ENCODE measurements around the gene OSBPL1A. TPM values are rescaled to one million over a fixed set of nuclear protein-coding genes. Genes with fewer than 3 reads are reported as not detected.

OSBPL1A gene
- polyA plus RNA-seq, 3 donors from 2014 or later = 0.25 to 2.1 TPM; not detected in 1

DNA sequence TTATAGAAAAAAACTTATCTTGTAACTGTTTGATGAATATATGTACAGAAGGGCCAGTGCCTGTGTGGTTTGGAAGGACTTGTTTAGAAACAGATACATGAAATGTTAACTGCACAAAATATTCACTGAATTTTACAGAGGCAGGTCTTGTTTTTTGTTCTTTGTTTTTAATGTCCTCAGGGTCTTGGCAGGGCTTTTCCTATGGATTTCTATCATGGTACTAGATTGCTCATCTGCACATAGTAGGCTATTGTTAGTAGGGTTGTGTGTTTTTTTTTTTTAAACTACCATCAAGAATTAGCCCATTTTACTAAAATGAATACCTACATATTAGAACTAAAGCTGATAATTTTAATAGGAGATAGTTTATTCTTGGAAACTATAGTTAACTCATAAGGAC lies 255.2 kb downstream of the OSBPL1A start:
- Mint-ChIP-seq H3K36me3 (peaks cover 0 to 3% (median 0%) of the 10 kb centered on the region in 3 donors), H3K27me3 (ENCODE audit: low read depth in 3 of 3) (peaks cover 5 to 33% (median 16%) of the 10 kb centered on the region in 3 donors), H3K4me3 (no peak overlapping the region), H3K9me3 (no peaks in the 10 kb centered on the region), H3K27ac (no peak overlapping the region), H3K4me1 (peaks cover 13 to 21% of the 10 kb centered on the region in 2 donors)
- DNase-seq = no peak

DNA sequence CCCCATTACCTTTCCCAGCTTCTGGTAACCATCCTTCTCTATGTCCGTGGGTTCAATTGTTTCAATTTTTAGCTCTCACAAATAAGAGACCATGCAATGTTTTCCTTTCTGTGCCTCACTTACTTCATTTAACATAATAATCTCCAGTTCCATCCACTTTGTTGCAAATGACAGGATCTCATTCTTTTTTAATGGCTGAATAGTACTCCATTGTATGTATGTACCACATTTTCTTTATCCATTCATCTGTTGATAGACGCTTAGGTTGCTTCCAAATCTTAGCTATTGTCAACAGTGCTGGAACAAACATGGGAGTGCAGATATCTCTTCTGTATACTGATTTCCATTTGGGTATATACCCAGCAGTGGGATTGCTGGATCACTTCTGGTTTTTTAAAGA lies 256.9 kb downstream of the OSBPL1A start:
- peak overlapping the region in 3 of 5 donors; percentile 18 to 55 (median 19) for H3K4me3 Mint-ChIP-seq
- no peak for DNase-seq
- no peak overlapping the region for H3K27ac Mint-ChIP-seq

DNA sequence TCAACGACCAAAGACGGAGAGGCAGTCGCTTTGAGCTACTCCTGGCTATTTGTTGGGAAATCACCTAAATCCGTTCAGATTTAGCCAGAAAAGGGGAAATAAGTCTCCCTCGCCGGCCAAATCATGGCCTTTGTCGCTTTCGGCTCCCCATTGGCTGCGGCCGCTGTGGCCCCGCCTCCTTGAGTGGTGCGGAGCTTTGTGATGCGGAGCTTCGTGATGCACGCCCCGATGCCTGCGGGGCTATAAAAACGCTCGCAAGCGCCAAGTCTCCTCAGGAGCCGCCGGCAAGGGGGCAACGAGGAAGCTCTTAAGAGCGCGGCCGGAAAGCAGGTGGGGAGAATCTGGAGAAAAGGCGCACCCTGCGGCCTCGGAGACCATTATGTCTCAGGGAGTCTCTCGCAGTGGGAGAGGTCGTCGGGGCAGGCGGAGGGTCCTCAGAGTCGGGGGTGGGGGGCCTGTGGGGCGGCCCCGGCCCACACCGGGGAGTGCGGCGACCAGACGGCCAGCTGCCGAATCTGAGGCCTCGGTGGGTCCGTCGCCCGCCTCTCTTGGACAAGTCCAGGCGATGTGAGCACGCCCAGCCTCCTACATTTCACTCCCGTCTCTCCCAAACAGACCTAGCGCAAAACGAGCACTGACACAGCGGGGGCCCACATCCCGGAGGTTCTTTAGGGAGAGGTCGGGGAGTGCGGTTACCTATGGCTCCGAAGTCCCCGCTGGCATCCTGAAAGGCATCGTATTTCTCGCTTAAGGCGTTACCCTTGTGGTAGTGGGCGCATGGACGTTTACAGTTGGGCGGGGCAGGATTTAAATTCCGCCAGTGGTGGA lies 258.6 kb downstream of the OSBPL1A start, which contains the start of gene CABYR:
Gene CABYR (plus strand): TSS at position 274 of the 828 bp plus-strand sequence. CDS start 4,053 bp downstream, outside the sequence.
- Mint-ChIP-seq H3K27ac (peak within 1 kb of the TSS in 2 of 6 donors; percentile 59 to 71), H3K4me1 (peaks cover 16 to 37% of the 10 kb centered on the region in 2 donors), H3K4me3 (peak within 1 kb of the TSS; percentile 86 to 90 (median 88)), H3K36me3 (peaks cover 7 to 12% (median 9%) of the 10 kb centered on the region in 3 donors), H3K27me3 (ENCODE audit: low read depth in 3 of 3) (peaks cover 4 to 28% (median 15%) of the 10 kb centered on the region in 3 donors), H3K9me3 (no peaks in the 10 kb centered on the region)
- DNase-seq = peak; percentile 53 to 64 (median 59)

More for the DNA sequence above, 256.9 kb downstream of the OSBPL1A start:
- Mint-ChIP-seq H3K4me1 (peaks cover 16 to 31% of the 10 kb centered on the region in 2 donors), H3K36me3 (peaks cover 0 to 5% (median 3%) of the 10 kb centered on the region in 3 donors), H3K27me3 (ENCODE audit: low read depth in 3 of 3) (peaks cover 5 to 33% (median 16%) of the 10 kb centered on the region in 3 donors), H3K9me3 (no peaks in the 10 kb centered on the region)

DNA sequence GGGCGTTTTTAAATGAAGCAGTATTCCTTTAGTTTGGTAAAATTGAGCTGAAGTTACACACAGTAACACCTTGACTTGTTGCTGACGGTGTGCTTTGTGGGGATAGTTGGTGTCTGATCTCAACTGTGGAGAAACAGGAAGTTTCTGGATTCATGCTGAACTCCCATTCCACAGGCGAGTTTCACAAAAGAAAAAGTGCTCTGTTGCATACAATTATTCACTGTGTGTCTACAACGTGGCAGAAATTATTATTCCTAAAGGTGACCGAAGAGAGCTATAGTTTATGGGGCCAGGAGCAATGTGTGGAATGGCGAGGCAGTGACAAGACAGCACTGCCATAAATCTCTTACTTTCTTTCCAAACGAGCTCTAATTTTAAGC lies 259.2 kb downstream of the OSBPL1A start:
- Mint-ChIP-seq H3K4me3 (peak overlapping the region; percentile 86 to 90 (median 88)), H3K36me3 (peaks cover 7 to 14% (median 11%) of the 10 kb centered on the region in 3 donors), H3K27ac (peak overlapping the region in 2 of 6 donors; percentile 59 to 71), H3K4me1 (peaks cover 16 to 37% of the 10 kb centered on the region in 2 donors), H3K27me3 (ENCODE audit: low read depth in 3 of 3) (peaks cover 3 to 28% (median 11%) of the 10 kb centered on the region in 3 donors), H3K9me3 (no peaks in the 10 kb centered on the region)
- DNase-seq = no peak

DNA sequence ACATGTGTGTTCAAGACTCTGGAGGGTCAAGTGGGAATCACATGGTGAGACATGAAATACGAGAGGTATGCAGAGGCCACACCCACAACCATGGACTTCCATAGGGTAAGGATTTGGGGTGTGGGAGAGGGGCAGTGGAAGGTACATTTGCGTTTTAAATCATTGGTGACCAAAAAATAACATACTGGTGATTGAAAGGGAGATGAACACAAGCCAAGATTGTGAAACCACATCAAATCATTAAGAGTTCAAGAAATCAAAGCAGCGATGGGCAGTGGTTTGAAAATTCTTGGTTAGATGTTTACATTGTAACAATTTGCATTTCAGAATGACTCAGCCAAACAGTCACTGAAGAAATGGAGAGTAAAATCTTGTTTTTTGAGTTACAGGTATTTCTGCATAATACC lies 260.7 kb downstream of the OSBPL1A start:
- no peak for DNase-seq
- Mint-ChIP-seq H3K27me3 (ENCODE audit: low read depth in 3 of 3) (peaks cover 3 to 19% (median 10%) of the 10 kb centered on the region in 3 donors), H3K9me3 (no peaks in the 10 kb centered on the region), H3K27ac (peak overlapping the region in 2 of 6 donors; percentile 4 to 27), H3K4me3 (peak overlapping the region in 2 of 5 donors; percentile 1 to 33), H3K36me3 (peaks cover 15 to 29% (median 20%) of the 10 kb centered on the region in 3 donors), H3K4me1 (peaks cover 16 to 37% of the 10 kb centered on the region in 2 donors)

DNA sequence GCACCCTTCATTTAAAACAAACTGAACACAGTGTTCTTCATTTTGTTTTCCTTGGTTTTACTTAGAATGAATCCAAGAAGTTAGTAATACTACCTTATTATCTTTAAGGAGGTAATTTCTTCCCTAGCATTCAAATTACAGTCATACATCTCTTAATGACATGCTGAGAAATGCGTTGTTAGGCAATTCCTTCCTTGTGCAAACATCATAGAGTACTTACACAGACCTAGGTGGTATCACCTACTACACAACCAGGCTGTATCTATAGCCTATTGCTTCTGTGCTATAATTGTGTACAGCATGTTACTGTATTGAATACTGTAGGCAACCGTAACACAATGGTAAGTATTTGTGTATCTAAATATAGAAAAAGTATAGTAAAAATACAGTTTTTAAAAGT lies 267.1 kb downstream of the OSBPL1A start:
- Mint-ChIP-seq H3K4me3 (no peak overlapping the region), H3K27ac (no peak overlapping the region), H3K9me3 (no peaks in the 10 kb centered on the region), H3K27me3 (ENCODE audit: low read depth in 3 of 3) (peaks cover 0 to 2% (median 0%) of the 10 kb centered on the region in 3 donors), H3K36me3 (peaks cover 27 to 56% (median 43%) of the 10 kb centered on the region in 3 donors), H3K4me1 (peaks cover 0 to 4% of the 10 kb centered on the region in 2 donors)
- DNase-seq = no peak

DNA sequence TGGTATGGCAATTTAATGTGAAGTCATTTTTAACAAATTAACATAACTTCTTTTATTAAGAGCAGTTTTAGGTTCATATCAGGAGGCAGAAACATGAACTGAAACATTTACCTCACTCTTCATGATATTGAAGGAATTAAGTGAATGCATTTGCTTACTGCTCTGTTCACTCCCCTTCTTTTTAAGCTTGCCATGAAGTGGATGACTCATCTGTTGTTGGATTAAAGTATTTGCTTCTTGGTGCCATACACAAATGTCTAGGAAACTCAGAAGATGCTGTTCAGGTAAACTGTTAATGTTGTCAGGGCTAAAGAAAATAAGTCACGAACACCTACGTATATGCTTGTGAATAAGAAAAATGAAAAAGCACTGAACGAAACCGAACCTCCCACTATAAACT lies 268.9 kb downstream of the OSBPL1A start:
- peaks cover 28 to 68% (median 45%) of the 10 kb centered on the region in 3 donors for H3K36me3 Mint-ChIP-seq
- H3K27ac Mint-ChIP-seq = no peak overlapping the region
- H3K9me3 Mint-ChIP-seq = no peaks in the 10 kb centered on the region
- DNase-seq = no peak
- H3K4me1 Mint-ChIP-seq = no peaks in the 10 kb centered on the region
- peaks cover 0 to 2% (median 0%) of the 10 kb centered on the region in 3 donors for H3K27me3 Mint-ChIP-seq (ENCODE audit: low read depth in 3 of 3)
- H3K4me3 Mint-ChIP-seq = no peak overlapping the region

DNA sequence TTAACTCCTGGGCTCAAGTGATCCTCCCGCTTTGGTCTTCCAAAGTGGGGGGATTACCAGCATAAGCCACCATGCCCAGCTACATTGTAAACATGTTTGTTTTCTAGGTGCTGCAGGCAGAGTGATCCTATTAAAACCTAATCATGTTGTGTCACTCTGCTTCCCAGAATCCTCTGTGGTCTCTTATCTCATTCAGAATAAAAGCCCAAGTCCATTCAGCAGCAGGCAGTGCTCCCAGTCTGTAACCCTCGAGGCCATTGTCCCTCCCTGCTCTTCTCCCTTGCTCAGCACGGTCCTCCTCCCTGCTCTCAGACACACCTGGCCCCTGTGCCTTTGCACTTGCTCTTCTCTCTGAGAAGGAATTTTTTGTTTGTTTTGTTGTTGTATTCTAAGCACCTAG lies 269.9 kb downstream of the OSBPL1A start:
- Mint-ChIP-seq H3K27me3 (ENCODE audit: low read depth in 3 of 3) (peaks cover 0 to 2% (median 0%) of the 10 kb centered on the region in 3 donors), H3K4me3 (no peak overlapping the region), H3K27ac (peak overlapping the region in 2 of 6 donors; percentile 0 to 8), H3K9me3 (no peaks in the 10 kb centered on the region), H3K4me1 (no peaks in the 10 kb centered on the region), H3K36me3 (peaks cover 29 to 64% (median 43%) of the 10 kb centered on the region in 3 donors)
- DNase-seq = no peak

DNA sequence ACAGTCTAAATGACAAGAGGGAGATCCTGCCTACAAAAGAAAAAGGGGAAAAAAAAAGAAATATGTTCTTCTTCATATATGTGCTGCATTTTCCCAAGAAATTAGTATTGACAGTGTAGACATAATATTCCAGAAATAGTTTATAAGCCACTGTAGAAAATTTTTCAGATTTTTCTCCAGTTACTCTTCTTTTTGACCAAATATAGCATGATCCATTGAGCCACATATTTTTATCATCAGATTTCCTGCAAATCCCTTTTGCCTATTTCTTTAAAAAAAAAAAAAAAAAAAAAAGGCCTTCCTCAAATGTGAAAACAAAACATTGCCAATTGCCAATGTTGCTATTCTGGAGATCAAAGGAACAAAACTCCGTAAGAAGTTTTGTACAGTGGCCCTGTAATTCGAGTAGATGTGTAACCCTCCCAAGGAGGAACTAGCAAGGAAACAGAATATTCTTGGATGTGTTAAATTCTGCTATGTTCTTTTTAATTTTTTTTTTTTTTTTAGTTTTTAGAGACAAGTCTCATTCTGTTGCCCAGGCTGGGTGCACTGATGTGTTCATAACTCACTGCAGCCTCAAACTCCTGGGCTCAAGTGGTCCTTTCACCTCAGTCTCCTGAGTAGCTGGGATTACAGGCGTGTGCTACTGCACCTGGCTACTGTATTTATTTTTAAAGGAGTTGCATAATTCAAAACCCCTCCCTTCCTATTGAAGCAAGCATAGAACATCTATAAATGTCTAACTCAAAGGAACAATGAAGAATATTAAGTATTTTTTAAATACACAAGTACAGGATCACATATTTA lies 271.3 kb downstream of the OSBPL1A start:
- H3K4me1 Mint-ChIP-seq = no peaks in the 10 kb centered on the region
- peaks cover 0 to 3% (median 0%) of the 10 kb centered on the region in 3 donors for H3K27me3 Mint-ChIP-seq (ENCODE audit: low read depth in 3 of 3)
- H3K36me3 Mint-ChIP-seq = peaks cover 30 to 57% (median 41%) of the 10 kb centered on the region in 3 donors
- no peak for DNase-seq
- no peak overlapping the region for H3K4me3 Mint-ChIP-seq
- no peaks in the 10 kb centered on the region for H3K9me3 Mint-ChIP-seq
- no peak overlapping the region for H3K27ac Mint-ChIP-seq

DNA sequence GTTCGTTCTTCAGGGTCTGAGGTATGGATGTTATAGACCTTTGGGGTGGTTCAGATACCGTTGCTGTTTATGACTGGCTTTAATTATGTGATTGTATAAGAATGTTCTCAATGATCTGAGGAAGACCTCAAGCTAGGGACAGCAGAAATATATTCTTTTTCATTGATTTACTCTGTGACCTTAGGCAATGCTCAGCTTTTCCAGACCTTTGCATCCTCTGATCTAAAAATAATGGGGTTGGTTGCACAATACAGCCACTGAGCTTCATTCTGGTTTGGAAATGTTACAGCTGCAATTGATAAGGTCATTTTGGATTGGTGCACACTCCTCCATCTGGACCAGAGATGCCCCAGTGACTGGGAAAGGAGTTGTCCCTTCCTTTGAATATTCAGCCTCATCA lies 276.0 kb downstream of the OSBPL1A start:
- Mint-ChIP-seq H3K4me1 (peaks cover 0 to 9% of the 10 kb centered on the region in 2 donors), H3K27me3 (ENCODE audit: low read depth in 3 of 3) (peaks cover 0 to 2% (median 2%) of the 10 kb centered on the region in 3 donors), H3K27ac (no peak overlapping the region), H3K9me3 (no peaks in the 10 kb centered on the region), H3K4me3 (no peak overlapping the region), H3K36me3 (peaks cover 20 to 52% (median 34%) of the 10 kb centered on the region in 3 donors)
- no peak for DNase-seq

DNA sequence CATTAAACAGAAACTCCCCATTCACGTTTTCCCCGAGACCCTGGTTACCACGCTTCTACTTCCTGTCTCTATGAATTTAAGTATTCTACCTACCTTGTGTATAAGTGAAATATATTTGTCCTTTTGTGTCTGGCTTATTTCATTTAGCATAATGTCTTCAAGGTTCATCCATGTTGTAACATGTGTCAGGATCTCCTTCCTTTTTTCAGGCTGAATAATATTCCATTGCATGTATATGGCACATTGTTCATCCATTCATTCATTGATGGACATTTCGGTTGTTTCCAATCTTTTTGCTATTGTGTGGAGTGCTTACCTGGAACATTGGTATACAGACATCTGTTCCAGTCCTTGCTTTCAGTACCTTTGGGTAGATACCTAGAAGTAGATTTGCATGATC lies 276.9 kb downstream of the OSBPL1A start:
- Mint-ChIP-seq H3K9me3 (no peaks in the 10 kb centered on the region), H3K4me3 (no peak overlapping the region), H3K27ac (no peak overlapping the region), H3K4me1 (peaks cover 6 to 18% of the 10 kb centered on the region in 2 donors), H3K27me3 (ENCODE audit: low read depth in 3 of 3) (peaks cover 0 to 2% (median 2%) of the 10 kb centered on the region in 3 donors), H3K36me3 (peaks cover 21 to 47% (median 34%) of the 10 kb centered on the region in 3 donors)
- DNase-seq = no peak

DNA sequence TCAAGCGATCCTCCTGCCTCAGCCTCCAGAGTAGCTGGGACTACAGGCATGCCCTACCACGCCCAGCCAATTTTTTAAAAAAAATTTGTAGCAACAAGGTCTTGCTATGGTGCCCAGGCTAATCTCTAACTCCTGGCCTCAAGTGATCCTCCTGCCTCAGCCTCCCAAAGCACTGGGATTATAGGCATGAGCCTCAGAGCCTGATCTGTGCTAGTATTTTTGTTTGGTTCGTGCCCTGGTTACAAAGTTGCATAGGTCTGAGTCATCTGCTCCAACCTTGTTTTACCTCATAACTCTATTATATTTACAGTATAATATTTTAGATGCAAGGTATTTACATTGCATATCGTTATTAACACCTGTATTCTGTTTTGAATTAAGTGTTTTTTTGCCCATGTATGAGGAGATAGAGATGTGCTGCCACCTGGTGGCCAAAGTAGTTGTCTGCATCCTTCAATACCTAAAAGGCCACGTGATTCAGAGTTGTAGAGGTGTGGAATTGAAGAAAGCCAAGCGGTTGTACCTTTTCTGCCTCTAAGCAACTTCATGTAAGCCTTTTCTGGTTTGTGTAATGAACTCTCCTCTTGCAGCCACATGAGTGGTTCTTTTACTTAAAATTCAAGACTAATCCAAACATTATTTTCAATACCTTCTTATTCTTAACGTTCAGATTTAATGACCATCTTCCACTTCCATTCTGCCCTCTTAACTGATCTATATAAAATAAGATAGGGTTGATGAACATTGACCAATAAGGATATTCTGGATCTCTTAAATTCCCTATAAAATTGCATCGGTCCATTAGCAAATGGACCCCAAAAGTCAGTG lies 278.7 kb downstream of the OSBPL1A start:
- H3K27ac Mint-ChIP-seq = peak overlapping the region in 1 of 6 donors; percentile 76
- peaks cover 0 to 2% (median 2%) of the 10 kb centered on the region in 3 donors for H3K27me3 Mint-ChIP-seq (ENCODE audit: low read depth in 3 of 3)
- H3K4me1 Mint-ChIP-seq = peaks cover 23 to 36% of the 10 kb centered on the region in 2 donors
- no peak overlapping the region for H3K4me3 Mint-ChIP-seq
- H3K36me3 Mint-ChIP-seq = peaks cover 22 to 36% (median 24%) of the 10 kb centered on the region in 3 donors
- peak; percentile 60 to 71 (median 61) for DNase-seq
- H3K9me3 Mint-ChIP-seq = no peaks in the 10 kb centered on the region

DNA sequence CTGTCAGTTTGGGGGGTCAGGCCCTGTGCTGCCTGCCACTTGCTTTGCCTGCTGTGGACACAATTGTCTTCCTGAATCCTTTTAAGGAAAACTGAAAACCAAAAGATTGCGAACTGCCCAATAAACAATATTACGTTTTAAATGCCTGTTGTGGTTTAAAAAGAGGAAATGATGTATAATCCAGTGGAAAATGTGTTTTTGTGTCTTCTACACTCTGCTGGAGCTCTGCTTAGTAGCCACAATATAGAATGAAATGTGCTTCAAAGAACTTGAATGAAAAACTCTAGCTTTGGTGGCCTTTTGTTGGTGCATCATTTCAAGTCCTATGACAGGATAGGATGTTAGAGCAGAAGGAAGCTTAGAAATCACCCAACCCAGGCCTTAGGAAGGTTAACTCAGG lies 282.0 kb downstream of the OSBPL1A start:
- no peak for DNase-seq
- H3K36me3 Mint-ChIP-seq = peaks cover 10 to 36% (median 14%) of the 10 kb centered on the region in 3 donors
- H3K4me1 Mint-ChIP-seq = peaks cover 34 to 54% of the 10 kb centered on the region in 2 donors
- H3K4me3 Mint-ChIP-seq = peak overlapping the region in 2 of 5 donors; percentile 7 to 34
- no peaks in the 10 kb centered on the region for H3K9me3 Mint-ChIP-seq
- H3K27me3 Mint-ChIP-seq (ENCODE audit: low read depth in 3 of 3) = peaks cover 0 to 2% (median 0%) of the 10 kb centered on the region in 3 donors
- peak overlapping the region; percentile 9 to 82 (median 66) for H3K27ac Mint-ChIP-seq
